ENCODE data around the gene CSTF1.

DNA sequence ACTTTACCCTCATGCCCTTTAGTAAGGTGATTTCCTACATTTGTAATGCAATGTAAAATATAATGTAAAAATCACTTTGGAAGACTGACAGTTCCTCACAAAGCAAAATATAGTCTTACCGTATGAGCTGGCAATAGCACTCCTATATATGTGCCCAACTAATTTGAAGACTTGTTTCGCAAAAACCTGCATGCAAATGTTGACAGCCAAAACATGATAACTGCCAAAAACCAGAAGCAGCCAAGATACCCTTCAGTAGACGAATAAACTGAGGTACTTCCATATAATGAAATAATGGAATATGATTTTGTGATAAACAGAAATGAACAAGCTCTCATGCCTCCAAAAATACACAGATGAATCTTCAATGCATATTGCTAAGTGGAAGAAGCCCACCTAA, 14.1 kb upstream of the CSTF1 start:
- TF ChIP-seq TCF12 (IDR thresholded peaks at IDR 0.05; ENCODE audit: low read depth) = no peak
- TF ChIP-seq RAD21 (IDR thresholded peaks at IDR 0.05; ENCODE audit: low read depth) = no peak
- TF ChIP-seq EP300 (IDR thresholded peaks at IDR 0.05; ENCODE audit: borderline replicate concordance) = no peak
- no peak for TF ChIP-seq EGR1 (IDR thresholded peaks at IDR 0.05)
- TF ChIP-seq, protein P1, sequence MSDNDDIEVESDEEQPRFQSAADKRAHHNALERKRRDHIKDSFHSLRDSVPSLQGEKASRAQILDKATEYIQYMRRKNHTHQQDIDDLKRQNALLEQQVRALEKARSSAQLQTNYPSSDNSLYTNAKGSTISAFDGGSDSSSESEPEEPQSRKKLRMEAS (IDR thresholded peaks at IDR 0.05) = no peak
- TF ChIP-seq, protein P2, sequence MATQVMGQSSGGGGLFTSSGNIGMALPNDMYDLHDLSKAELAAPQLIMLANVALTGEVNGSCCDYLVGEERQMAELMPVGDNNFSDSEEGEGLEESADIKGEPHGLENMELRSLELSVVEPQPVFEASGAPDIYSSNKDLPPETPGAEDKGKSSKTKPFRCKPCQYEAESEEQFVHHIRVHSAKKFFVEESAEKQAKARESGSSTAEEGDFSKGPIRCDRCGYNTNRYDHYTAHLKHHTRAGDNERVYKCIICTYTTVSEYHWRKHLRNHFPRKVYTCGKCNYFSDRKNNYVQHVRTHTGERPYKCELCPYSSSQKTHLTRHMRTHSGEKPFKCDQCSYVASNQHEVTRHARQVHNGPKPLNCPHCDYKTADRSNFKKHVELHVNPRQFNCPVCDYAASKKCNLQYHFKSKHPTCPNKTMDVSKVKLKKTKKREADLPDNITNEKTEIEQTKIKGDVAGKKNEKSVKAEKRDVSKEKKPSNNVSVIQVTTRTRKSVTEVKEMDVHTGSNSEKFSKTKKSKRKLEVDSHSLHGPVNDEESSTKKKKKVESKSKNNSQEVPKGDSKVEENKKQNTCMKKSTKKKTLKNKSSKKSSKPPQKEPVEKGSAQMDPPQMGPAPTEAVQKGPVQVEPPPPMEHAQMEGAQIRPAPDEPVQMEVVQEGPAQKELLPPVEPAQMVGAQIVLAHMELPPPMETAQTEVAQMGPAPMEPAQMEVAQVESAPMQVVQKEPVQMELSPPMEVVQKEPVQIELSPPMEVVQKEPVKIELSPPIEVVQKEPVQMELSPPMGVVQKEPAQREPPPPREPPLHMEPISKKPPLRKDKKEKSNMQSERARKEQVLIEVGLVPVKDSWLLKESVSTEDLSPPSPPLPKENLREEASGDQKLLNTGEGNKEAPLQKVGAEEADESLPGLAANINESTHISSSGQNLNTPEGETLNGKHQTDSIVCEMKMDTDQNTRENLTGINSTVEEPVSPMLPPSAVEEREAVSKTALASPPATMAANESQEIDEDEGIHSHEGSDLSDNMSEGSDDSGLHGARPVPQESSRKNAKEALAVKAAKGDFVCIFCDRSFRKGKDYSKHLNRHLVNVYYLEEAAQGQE (IDR thresholded peaks at IDR 0.05; ENCODE audit: low read depth) = no peak
- no peak for TF ChIP-seq ZBTB7A (IDR thresholded peaks at IDR 0.05; ENCODE audit: low read depth)
- no peak for TF ChIP-seq CEBPB (IDR thresholded peaks at IDR 0.05)
- TF ChIP-seq YY1 (IDR thresholded peaks at IDR 0.05; ENCODE audit: low read depth) = no peak
- no peak for TF ChIP-seq CREB1 (IDR thresholded peaks at IDR 0.05; ENCODE audit: low read depth)
- TF ChIP-seq TEAD4 (IDR thresholded peaks at IDR 0.05) = no peak
- TF ChIP-seq FOXM1 (IDR thresholded peaks at IDR 0.05; ENCODE audit: borderline replicate concordance, low read depth) = no peak
